PC-9 (cell line): ENCODE results near the gene BSND. TPM values are rescaled to one million over a fixed set of nuclear protein-coding genes. Genes with fewer than 3 reads are reported as not detected.

Experiments
- BruUV-seq: library from RNA; stranded (reverse); fragments of 400-500 nt; replicated peaks from 2 replicates; lab custom pipeline; 2021; lab: Mats Ljungman, UMichigan
- CTCF ChIA-PET: fragments of 300-600 bp; sonication (Branson Sonifier 250); formaldehyde crosslinking; loops from one replicate; lab custom pipeline; 2022; ENCODE audit warnings: antibody characterized with exemption; lab: Charles Lee
- POLR2A ChIA-PET: fragments of 300-600 bp; sonication (Branson Sonifier 250); formaldehyde crosslinking; loops from one replicate; lab custom pipeline; 2022; ENCODE audit warnings: antibody characterized with exemption; ENCODE audit not compliant: unreplicated experiment; lab: Charles Lee
- DNase-seq, 2 experiments: peaks; one replicate each; pipeline versions ENCODE4 v3.0.0 to v3.0.0-alpha.2; 2015 to 2022; ENCODE audit warnings: mixed read lengths in 1 of 2
- H2AFZ ChIP-seq: fragments of 200-600 bp; sonication (generic); 2 replicates; pipeline ENCODE4 v1.8.1; 2017; ENCODE audit warnings: antibody characterized with exemption
- H3F3A ChIP-seq: fragments of 200-600 bp; sonication (generic); 2 replicates; pipeline ENCODE4 v1.8.1; 2017; ENCODE audit warnings: antibody characterized with exemption, mild to moderate bottlenecking, low read depth; ENCODE audit not compliant: insufficient read depth
- H3K27ac ChIP-seq: fragments of 200-600 bp; sonication (generic); 2 replicates; pipeline ENCODE4 v1.6.1; 2016; ENCODE audit warnings: mixed run types
- H3K27me3 ChIP-seq: fragments of 200-600 bp; sonication (generic); 2 replicates; pipeline ENCODE4 v1.6.1; 2016; ENCODE audit warnings: low read depth, mixed run types; ENCODE audit not compliant: insufficient read depth
- H3K36me3 ChIP-seq: fragments of 200-600 bp; sonication (generic); 2 replicates; pipeline ENCODE4 v1.6.1; 2016; ENCODE audit warnings: low read depth, mixed run types
- H3K4me1 ChIP-seq: fragments of 200-600 bp; sonication (generic); replicated peaks from 2 replicates; pipeline ENCODE4 v1.6.1; 2016; ENCODE audit warnings: mixed run types; ENCODE audit not compliant: insufficient read depth
- H3K4me2 ChIP-seq: fragments of 200-600 bp; sonication (generic); 2 replicates; pipeline ENCODE4 v1.6.1; 2017; ENCODE audit warnings: mixed run types
- H3K4me3 ChIP-seq: fragments of 200-600 bp; sonication (generic); 2 replicates; pipeline ENCODE4 v1.6.1; 2016; ENCODE audit warnings: mixed run types
- H3K79me2 ChIP-seq: fragments of 200-600 bp; sonication (generic); 2 replicates; pipeline ENCODE4 v1.6.1; 2017; ENCODE audit warnings: low read depth, mixed run types
- H3K9me2 ChIP-seq: fragments of 200-600 bp; sonication (generic); 2 replicates; pipeline ENCODE4 v1.8.1; 2017; ENCODE audit warnings: mild to moderate bottlenecking; ENCODE audit not compliant: insufficient read depth
- H3K9me3 ChIP-seq: fragments of 200-600 bp; sonication (generic); 2 replicates; pipeline ENCODE4 v1.8.1; 2016; ENCODE audit warnings: low read depth; ENCODE audit not compliant: insufficient read depth
- H4K20me1 ChIP-seq: fragments of 200-600 bp; sonication (generic); 2 replicates; pipeline ENCODE4 v1.8.1; 2017; ENCODE audit not compliant: insufficient read depth
- CTCF ChIP-seq: fragments of 200-600 bp; sonication (generic); conservative IDR thresholded peaks from 2 replicates; pipeline ENCODE4 v1.6.1; 2017; ENCODE audit warnings: mixed run types, antibody characterized with exemption, mild to moderate bottlenecking, moderate library complexity
- EZH2 ChIP-seq: fragments of 200-600 bp; sonication (generic); IDR thresholded peaks from 2 replicates; pipeline ENCODE4 v1.8.0; 2017; ENCODE audit warnings: antibody characterized with exemption, low read depth
- intact Hi-C: fragments of 100-400 bp; cut with micrococcal nuclease; formaldehyde crosslinking; loops from one replicate; pipeline ENCODE4 v1.10.0; 2022; ENCODE audit not compliant: unreplicated experiment
- total RNA-seq: library from RNA; stranded (reverse); gene quantifications from 2 replicates; pipeline ENCODE4 v1.2.3, GENCODE V29; 2021

The BSND gene
- total RNA-seq, 1 experiment from 2014 or later: 0.09 TPM

DNA sequence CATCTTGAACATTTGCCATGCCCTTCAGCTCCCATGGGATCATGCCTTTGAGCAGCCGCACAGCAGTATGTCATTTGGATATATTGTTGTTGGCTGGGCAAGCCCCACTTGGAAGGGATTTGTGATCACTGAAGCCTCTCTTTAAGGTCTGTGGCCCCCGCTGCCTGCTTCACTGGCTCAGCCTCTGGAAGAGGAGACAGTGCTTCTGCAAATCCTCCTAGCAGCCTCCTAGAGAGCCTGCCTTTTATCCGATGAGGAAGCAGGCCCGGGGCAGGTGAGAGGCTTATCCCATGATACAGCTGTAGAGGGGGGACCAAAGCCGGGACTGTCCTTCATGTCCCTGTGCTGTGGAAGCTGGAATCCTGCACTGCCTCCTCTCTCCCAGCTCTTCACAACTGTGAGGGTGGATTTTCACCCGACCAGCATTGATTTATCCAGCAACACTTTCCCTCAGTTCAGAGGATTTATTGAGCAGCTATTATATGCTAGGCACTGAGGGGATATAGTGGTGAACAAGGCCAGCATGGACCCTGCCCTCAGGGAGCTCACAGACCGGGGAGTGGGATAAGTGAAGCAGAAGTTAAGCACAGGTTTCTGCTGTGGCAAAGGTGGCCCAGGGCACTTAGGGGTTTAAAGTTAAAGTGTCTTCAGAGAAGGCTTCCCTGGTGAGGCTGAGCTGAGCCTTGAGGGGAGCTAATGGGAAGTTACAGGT, 14.4 kb upstream of the BSND start:
- no peaks in the 10 kb centered on the region for H3K9me3 ChIP-seq
- H4K20me1 ChIP-seq: no peaks in the 10 kb centered on the region
- H3K4me3 ChIP-seq: no peak overlapping the region
- TF ChIP-seq EZH2 (no peak), CTCF (no peak)
- BruUV-seq: no TSS peak
- no peaks in the 10 kb centered on the region for H3K79me2 ChIP-seq
- H2AFZ ChIP-seq: no peak overlapping the region
- DNase-seq: no peak
- POLR2A ChIA-PET: no interaction called here
- no peaks in the 10 kb centered on the region for H3K27me3 ChIP-seq
- no peaks in the 10 kb centered on the region for H3K36me3 ChIP-seq
- H3K4me2 ChIP-seq: no peak overlapping the region
- intact Hi-C loops: no loop called here
- no peaks in the 10 kb centered on the region for H3K9me2 ChIP-seq
- CTCF ChIA-PET: interaction anchor here (0.7 to 1.1 kb wide), 2 partner anchors 39 to 96 kb away, joined by 3 read pairs; no protein-coding TSS in a partner anchor
- H3K27ac ChIP-seq: no peak overlapping the region
- peaks cover 29% of the 10 kb centered on the region for H3K4me1 ChIP-seq
- H3F3A ChIP-seq: peaks cover 8% of the 10 kb centered on the region; the same call in 1 of the 2 replicates

DNA sequence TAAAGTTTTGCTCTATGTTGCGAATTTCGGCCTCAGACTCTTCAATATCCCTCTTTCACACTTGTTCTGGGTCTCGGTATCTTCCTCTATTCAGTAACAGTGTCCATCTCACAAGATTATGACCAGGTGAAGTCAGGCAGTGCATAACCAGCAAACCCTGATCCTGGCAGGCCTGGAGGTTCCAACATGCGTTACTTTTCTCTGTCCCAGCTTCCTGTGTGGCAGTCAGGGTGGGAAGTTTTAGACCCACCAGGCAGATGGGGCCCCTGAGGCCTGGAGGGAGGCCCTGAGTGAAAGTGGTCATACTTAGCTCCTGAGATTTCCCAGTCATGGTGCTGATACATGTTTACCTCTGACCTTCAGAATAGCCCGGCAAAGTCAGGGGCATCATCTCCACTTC, 13.2 kb upstream of the BSND start:
- Histone ChIP-seq H3K4me1 (peaks cover 33% of the 10 kb centered on the region), H3K9me3 (no peaks in the 10 kb centered on the region), H3K9me2 (no peaks in the 10 kb centered on the region), H3K36me3 (no peaks in the 10 kb centered on the region), H3K27ac (no peak overlapping the region), H4K20me1 (no peaks in the 10 kb centered on the region), H3K4me2 (no peak overlapping the region), H3K27me3 (no peaks in the 10 kb centered on the region), H3K79me2 (no peaks in the 10 kb centered on the region), H3F3A (peaks cover 16% of the 10 kb centered on the region; the same call in 1 of the 2 replicates), H2AFZ (no peak overlapping the region), H3K4me3 (no peak overlapping the region)
- ChIA-PET CTCF (no interaction called here), POLR2A (interaction anchor here (0.6 kb wide), 1 partner anchor 12 kb away, joined by 4 read pairs; no protein-coding TSS in a partner anchor)
- no peak for DNase-seq
- TF ChIP-seq CTCF: no peak
- TF ChIP-seq EZH2: no peak
- no TSS peak for BruUV-seq
- intact Hi-C loops: no loop called here

- Histone ChIP-seq H3K9me2 (no peaks in the 10 kb centered on the region), H3K4me1 (peaks cover 35% of the 10 kb centered on the region), H2AFZ (no peak overlapping the region), H4K20me1 (no peaks in the 10 kb centered on the region), H3K4me3 (no peak overlapping the region), H3K79me2 (no peaks in the 10 kb centered on the region), H3F3A (peaks cover 16% of the 10 kb centered on the region; the same call in 1 of the 2 replicates), H3K9me3 (no peaks in the 10 kb centered on the region), H3K4me2 (no peak overlapping the region), H3K27ac (no peak overlapping the region), H3K36me3 (no peaks in the 10 kb centered on the region), H3K27me3 (no peaks in the 10 kb centered on the region)
- ChIA-PET CTCF (no interaction called here), POLR2A (no interaction called here)
- intact Hi-C loops: no loop called here
- TF ChIP-seq CTCF (no peak), EZH2 (no peak)
- no TSS peak for BruUV-seq
- DNase-seq: no peak
Observed at GRCh38 chr1:54986025-54986424, 12.7 kb upstream of the BSND start.
